ENCODE measurements around the gene EXOC7. TPM values are rescaled to one million over a fixed set of nuclear protein-coding genes. Genes with fewer than 3 reads are reported as not detected.
A peak's percentile ranks its signal among the peaks of the same experiment; 100 is the strongest.

EXOC7 gene
- total RNA-seq, 2 experiments from 2014 or later, result 81.2 to 88.1 TPM

DNA sequence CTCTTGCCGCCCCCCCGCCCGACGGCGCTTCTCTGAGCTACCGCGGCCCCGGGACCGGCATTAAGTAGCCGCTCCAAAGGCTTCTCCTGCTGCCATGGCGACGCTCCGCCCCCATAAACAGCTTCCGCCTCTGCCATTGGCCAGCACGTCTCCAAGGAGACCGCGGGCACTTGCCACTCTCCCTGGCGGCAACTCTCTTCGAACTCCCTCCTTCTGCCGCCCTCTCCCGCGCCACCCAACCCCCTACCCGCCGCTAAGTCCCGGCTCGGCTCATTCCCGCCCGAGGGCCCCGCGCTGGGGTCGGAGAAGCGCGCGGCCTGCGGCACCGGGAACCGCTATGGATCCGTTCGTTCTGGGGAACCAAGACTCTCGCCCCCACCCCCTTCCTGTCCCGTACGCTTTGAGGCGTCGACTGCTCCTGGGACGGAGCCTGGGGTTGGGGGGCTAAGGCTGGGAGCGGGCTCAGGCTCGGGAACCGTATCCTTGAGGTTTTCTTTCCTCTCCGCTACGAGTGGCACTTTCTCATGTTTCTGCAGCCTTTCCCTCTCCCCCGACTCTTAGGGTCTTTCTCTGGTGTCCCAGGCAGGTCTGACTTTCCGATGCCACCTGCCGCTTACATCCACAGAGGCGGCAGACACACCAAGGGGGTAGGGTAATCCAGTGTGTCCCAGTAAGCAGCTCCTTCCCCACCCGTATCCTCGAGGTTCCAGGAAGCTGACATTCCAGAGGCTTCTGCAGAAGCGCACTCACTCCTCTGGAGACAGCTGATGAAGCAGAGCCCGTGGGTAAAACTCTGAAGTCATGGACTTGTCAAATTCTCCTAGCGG lies 37.8 kb upstream of the EXOC7 start, which contains the start of gene FOXJ1:
FOXJ1 (minus strand) TSS at position 34 of the 827 bp plus-strand sequence. CDS start 850 bp downstream, outside the sequence.
- H3K36me3 Mint-ChIP-seq, result peaks cover 8% of the 10 kb centered on the region
- no peaks in the 10 kb centered on the region for H3K27me3 Mint-ChIP-seq
- no peaks in the 10 kb centered on the region for H3K9me3 Mint-ChIP-seq
- peak; percentile 92 for DNase-seq
- peaks cover 63% of the 10 kb centered on the region for H3K4me1 Mint-ChIP-seq
- H3K27ac Mint-ChIP-seq, result peak within 1 kb of the TSS; percentile 36
- peak within 1 kb of the TSS; percentile 71 for H3K4me3 Mint-ChIP-seq

DNA sequence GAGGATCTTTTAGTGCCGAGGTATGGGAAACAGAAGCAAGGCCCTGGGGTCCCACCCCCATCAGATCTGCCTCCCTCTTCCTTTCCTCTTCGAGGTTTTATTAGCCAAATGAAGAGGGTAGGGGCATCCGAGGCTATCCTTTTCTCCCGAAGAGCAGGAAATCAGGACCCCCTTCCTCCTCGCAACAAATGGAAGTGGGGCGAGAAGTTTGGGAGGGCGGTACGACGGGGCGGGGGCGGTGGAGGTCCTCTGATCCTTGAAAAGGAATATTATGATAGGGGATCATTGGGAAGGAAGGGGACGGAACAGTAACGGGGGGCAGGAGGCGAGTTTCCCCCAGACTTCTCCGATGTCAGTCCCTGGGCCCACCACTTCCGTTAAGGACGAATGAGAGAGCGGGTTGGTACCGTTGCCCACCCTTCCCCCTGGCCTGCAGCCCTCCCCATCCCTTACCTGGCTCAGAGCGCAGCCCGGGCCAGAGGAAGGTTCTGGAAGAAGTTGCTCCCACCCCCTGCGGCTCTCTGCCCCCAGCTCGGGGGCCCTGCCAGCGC lies 37.1 kb upstream of the EXOC7 start:
- H3K27ac Mint-ChIP-seq, result peak overlapping the region; percentile 34
- peaks cover 3% of the 10 kb centered on the region for H3K36me3 Mint-ChIP-seq
- no peaks in the 10 kb centered on the region for H3K27me3 Mint-ChIP-seq
- peak overlapping the region; percentile 71 for H3K4me3 Mint-ChIP-seq
- H3K9me3 Mint-ChIP-seq, result no peaks in the 10 kb centered on the region
- no peak for DNase-seq
- H3K4me1 Mint-ChIP-seq, result peaks cover 60% of the 10 kb centered on the region

DNA sequence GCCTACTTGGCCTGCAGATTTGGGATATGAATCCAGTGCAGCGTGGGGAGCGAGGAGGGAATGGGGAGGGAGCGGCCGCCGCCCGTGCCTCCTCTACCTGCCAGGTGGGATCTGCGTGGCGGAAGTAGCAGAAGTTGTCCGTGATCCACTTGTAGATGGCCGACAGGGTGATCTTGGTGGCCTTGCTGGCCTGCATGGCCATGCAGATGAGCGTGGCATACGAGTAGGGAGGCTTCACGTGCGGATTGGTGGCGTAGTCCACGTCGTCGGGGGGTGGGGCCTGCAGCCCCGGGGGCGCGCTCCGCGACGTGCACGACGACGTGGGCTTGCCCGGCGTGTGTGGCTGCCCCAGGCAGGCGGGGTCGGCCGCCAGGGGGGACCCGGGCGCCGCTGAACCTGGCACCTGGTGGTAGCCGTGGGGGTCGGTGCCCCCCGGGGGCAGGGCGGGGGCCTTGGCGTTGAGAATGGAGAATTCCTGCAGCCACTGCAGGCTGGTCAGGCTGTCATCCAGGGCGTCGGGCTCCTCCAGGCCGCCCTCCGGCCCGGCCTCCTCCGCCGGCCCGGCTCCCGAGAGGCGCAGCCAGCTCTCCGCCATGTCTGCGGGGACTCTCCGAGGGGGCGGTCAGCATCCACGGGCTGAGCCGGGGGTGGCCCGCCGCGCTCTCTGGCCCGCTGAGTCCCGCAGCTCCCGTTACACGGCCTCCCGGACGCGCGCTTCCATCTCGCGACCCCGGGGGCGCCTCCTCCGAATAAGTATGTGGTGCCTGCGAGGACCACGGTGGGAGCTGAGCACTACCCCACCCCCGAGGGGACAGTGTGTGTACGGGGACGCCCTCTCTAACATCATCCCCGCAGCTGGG lies 36.4 kb upstream of the EXOC7 start:
- DNase-seq, result peak; percentile 78
- no peaks in the 10 kb centered on the region for H3K36me3 Mint-ChIP-seq
- peak overlapping the region; percentile 77 for H3K4me3 Mint-ChIP-seq
- H3K27ac Mint-ChIP-seq, result peak overlapping the region; percentile 64
- H3K27me3 Mint-ChIP-seq, result no peaks in the 10 kb centered on the region
- H3K4me1 Mint-ChIP-seq, result peaks cover 59% of the 10 kb centered on the region
- H3K9me3 Mint-ChIP-seq, result no peaks in the 10 kb centered on the region

DNA sequence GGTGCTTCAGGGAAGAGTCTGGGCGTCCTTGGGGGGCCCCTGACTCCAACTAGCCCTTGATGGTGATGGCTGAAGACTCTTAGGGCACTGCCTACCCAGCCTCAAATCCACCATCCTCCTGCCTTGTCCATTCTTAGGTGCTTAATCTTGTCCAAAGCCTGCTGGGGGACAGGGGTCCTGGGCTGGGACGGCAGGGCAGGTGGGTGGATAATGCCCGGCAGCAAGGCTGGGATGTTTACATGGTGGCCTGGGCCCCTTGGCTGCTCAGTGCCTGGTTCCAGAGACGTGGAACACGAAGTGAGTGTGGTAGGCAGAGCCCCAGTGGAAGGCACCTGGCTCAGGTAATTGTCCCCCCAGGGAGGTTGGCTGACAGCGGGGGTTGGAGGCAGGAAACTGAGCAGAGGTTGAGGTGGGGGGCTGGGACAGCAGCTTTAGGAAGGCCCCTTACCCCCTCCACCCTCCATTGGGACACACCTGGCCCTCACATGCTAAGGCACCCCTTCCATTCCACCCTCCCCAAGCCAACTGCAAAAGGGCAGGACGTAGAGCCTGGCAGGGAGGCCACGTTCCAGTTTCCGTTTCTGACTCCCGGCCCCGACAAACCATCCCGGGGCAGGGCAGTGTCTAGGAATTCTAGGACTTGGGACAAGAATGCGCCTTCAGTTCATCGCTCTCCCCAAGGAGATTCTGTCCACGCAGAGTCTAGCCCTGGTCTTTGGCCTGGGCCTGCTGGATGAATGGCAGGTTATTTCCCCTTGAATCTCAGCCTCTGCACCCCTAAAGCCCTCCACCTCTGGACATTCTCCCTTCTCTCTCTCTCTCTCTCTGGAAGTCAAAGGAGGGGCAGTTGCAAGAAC lies 35.5 kb upstream of the EXOC7 start:
- H3K36me3 Mint-ChIP-seq, result no peaks in the 10 kb centered on the region
- H3K9me3 Mint-ChIP-seq, result no peaks in the 10 kb centered on the region
- no peaks in the 10 kb centered on the region for H3K27me3 Mint-ChIP-seq
- DNase-seq, result no peak
- peak overlapping the region; percentile 77 for H3K4me3 Mint-ChIP-seq
- H3K4me1 Mint-ChIP-seq, result peaks cover 57% of the 10 kb centered on the region
- H3K27ac Mint-ChIP-seq, result peak overlapping the region; percentile 64

DNA sequence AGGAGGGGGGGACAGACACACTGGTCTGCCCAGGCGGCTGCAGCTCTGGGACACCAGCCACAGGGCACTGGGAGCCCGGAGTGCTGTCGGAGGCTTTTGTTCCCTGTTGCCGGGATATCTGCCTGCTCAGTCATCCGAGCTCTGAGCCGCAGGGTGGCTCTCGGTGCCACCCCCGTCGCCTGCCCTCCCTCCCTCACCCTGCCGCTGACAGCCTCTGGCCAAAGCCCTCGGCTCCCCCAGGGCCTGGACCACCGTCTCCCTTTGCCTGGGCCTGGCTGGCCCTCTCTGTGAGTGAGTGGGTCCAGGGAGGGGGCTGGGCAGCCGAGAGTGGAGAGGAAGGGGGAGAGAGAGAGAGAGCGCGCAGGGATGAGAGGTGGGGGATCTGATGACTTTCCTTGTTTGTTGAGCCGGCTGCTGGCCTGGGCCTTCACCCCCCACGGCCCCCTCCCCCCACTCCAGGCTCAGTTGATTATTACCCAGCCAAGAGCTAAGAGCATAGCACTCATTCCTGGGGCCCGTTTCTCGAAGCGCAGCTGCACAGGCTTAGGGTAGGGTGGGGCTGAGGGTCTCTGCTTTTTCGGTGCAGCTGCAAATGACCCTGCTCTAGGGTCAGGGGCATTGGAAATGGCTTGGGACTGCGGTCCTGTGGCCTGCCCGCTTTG lies 34.8 kb upstream of the EXOC7 start:
- H3K4me3 Mint-ChIP-seq, result peak overlapping the region; percentile 48
- no peaks in the 10 kb centered on the region for H3K36me3 Mint-ChIP-seq
- H3K27ac Mint-ChIP-seq, result no peak overlapping the region
- peaks cover 56% of the 10 kb centered on the region for H3K4me1 Mint-ChIP-seq
- no peak for DNase-seq
- H3K27me3 Mint-ChIP-seq, result no peaks in the 10 kb centered on the region
- H3K9me3 Mint-ChIP-seq, result no peaks in the 10 kb centered on the region

DNA sequence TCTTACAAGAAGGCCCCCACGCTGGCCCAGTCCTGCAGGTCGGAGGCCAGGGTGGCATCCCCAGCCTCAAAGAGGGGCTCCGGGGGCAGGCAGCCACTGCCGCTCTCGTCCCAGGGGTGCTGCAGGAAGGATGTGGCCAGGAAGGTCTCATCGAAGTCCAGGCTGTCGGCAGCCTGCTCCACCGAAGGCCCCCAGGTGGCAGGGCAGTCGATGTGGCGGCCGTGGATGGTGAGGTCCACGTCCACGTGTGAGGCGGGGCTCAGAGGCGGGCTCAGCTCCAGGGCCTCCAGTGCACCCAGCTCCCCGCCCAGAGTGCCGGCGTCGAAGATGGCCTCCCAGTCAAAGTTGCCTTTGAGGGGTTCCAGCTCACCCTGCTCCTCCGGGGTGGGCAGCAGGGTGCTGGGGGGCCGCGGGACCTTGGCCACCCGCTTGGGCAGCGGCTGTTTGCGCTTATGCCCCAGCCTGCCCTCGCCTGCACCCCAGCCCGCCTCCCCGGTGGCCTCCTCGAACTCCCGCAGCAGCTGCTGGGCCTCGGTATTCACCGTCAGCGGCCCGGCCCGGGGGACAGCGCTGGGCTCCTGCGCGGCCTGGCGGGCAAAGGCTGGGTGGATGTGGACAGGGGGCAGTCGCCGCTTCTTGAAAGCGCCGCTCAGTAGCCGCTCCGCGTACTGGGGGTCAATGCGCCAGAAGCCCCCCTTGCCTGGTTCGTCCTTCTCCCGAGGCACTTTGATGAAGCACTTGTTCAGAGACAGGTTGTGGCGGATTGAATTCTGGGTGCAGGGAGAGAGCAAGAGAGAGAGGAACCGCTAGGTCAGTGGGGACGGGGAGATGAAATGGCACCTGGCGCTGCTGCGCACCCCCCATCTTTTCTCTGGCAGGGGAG lies 34.0 kb upstream of the EXOC7 start:
- no peak overlapping the region for H3K4me3 Mint-ChIP-seq
- no peaks in the 10 kb centered on the region for H3K36me3 Mint-ChIP-seq
- H3K9me3 Mint-ChIP-seq, result no peaks in the 10 kb centered on the region
- DNase-seq, result no peak
- no peaks in the 10 kb centered on the region for H3K27me3 Mint-ChIP-seq
- peaks cover 51% of the 10 kb centered on the region for H3K4me1 Mint-ChIP-seq
- no peak overlapping the region for H3K27ac Mint-ChIP-seq

DNA sequence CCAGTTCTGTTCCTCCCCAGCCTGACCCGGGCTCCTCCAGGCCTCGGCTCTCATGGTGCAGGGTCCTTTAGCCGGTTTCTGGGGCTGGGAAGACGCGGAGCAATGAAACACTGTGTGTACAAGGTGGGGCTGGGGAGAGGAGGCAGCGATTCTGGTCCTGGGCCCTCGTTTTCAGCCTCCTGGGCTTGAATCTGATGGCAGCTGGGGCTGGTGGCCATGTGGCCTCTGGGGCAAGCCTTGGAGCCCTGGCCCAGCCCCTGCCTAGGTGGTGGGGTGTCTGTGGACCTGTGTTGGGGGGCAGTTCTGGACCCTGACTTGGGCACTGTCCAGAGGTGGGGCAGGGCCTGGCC lies 33.4 kb upstream of the EXOC7 start:
- Mint-ChIP-seq H3K36me3 (no peaks in the 10 kb centered on the region), H3K9me3 (no peaks in the 10 kb centered on the region), H3K27ac (peak overlapping the region; percentile 25), H3K27me3 (no peaks in the 10 kb centered on the region), H3K4me1 (peaks cover 45% of the 10 kb centered on the region), H3K4me3 (peak overlapping the region; percentile 29)
- DNase-seq, result no peak

DNA sequence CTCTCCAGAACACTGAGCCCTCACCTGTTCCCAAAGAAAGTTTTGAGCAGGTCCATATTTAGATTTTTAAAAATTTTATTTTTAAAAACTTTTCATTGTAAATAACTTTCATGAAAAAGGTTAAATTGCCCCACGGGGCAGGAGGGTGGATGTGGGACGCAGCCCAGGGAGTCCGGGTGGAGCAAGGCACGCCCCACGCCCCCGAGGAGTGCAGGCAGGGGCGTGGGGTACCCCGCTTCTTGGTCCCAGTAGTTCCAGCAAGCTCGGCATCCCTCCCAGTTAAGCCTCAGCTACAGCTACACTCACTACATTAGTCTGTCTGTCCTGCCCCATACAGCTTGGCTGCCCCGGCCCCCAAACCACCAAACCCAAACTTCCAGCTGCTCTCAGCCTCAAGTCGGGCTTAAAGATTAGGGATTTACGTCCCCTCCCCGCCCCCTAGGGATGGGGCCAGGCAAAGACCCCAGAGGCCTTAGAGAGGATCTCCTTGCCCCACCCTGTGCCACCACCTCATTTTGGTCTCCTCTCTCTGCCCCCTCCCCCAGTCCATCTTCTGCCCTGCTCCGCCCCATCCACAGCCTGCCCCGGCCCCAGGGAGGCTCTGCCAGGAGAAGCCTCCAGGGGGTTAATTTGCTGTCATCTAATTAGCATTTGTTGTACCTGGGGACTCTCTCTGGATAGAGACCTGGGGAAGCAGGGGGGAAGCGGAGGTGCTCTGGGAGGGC lies 32.9 kb upstream of the EXOC7 start:
- peak overlapping the region; percentile 25 for H3K27ac Mint-ChIP-seq
- DNase-seq, result no peak
- no peaks in the 10 kb centered on the region for H3K9me3 Mint-ChIP-seq
- peak overlapping the region; percentile 29 for H3K4me3 Mint-ChIP-seq
- peaks cover 39% of the 10 kb centered on the region for H3K4me1 Mint-ChIP-seq
- no peaks in the 10 kb centered on the region for H3K27me3 Mint-ChIP-seq
- no peaks in the 10 kb centered on the region for H3K36me3 Mint-ChIP-seq

DNA sequence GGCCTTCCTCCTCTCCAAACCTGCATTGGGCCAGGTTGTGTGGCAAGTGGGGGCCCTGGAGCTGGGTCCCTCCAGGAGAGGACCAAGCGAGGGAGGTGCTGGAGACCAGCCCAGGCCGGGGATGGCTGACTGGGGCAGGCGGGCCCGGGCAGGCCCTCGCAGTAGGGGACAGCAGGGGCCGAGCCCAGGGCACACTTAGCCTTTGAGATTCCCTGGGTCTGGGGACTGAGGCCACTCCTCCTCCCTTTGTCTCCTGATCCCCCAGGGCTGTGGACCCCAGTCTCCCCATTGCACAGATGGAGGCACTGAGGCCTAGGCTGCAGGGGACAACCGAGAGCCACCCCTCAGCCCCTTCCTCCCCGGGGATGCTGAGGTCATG lies 32.2 kb upstream of the EXOC7 start:
- H3K4me3 Mint-ChIP-seq, result no peak overlapping the region
- no peaks in the 10 kb centered on the region for H3K27me3 Mint-ChIP-seq
- no peak overlapping the region for H3K27ac Mint-ChIP-seq
- DNase-seq, result no peak
- no peaks in the 10 kb centered on the region for H3K36me3 Mint-ChIP-seq
- H3K4me1 Mint-ChIP-seq, result peaks cover 37% of the 10 kb centered on the region
- no peaks in the 10 kb centered on the region for H3K9me3 Mint-ChIP-seq

DNA sequence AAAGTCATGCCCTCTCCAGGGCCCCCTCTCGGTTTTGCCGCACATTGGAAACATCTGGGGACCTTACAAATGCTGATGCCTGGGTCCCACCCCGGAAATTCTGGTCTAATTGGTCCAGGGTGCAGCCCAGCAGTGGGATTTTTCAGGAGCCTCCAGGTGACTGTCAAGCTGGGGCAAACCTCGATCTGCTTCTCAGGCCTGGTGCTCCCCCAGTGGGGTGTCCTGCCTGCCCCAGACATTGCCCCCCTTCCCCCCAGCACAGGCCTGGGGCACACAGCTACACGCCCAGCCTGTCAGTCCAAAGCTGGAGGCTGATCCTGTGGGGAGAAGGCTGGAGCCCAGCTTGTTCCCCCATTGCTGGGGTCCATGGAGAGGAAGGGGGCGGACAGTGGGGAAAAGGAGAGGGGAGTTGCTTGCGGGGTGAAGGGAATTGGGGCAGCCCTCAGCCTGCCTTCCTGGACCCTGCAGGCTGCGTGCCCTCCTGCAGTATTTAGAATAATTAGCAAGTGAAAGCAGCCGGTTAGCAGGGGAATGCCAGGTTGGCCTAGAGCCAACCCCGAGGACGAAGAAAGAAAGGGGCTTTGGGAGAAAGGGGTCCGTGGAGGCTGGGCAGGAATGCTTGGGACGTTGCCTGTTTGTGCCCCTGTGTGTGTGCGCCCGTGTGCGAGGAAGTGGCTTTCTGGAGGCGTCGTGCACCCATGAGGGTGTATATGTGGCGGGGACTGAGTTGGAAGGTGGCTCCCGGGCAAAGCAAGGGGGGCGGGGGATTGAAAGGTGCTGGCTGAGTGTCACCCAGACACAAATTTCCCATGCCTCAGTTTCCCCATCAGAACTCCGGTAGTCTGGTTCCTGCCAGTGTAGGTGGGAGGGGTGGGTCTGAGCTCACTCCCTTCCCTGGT lies 31.6 kb upstream of the EXOC7 start:
- Mint-ChIP-seq H3K27ac (peak overlapping the region; percentile 81), H3K36me3 (no peaks in the 10 kb centered on the region), H3K27me3 (no peaks in the 10 kb centered on the region), H3K9me3 (no peaks in the 10 kb centered on the region), H3K4me1 (peaks cover 34% of the 10 kb centered on the region), H3K4me3 (no peak overlapping the region)
- DNase-seq, result no peak

DNA sequence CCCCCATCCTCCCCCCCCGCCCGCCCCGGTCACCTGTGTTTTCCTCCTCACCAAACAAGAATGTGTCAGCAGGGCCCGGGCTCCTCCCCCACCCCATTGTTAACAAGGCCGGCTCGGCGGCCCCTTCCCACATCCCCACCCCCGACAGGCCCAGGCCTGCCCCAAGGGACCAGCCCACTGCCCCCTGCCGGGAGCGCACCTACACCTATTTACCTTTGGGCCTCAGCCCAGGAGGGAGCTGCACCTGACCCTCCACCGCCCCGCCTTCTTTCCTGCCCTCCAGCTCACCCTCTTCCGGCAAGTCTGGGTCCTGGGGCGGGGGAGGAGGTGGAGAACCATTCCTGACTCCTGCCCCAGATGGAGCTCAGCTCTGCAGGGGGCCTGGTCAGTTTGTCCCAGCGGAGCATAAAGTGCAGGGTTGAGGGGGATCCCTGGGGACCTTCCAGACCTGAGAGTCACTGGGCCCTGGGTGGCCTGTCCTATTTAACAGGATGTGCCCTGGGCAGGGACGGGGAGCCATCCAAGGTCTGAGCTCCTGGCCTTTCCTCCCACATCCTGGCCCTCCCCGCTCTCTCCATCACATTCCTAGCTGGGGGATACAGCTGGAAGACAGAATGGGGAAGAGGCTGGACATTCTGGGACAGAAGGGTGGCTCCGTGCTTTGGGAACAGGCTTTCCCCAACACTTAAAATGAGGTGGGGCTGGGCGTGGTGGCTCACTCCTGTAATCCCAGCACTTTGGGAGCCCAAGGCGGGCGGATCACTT lies 29.2 kb upstream of the EXOC7 start:
- H3K9me3 Mint-ChIP-seq, result no peaks in the 10 kb centered on the region
- no peaks in the 10 kb centered on the region for H3K36me3 Mint-ChIP-seq
- no peak overlapping the region for H3K4me3 Mint-ChIP-seq
- no peaks in the 10 kb centered on the region for H3K27me3 Mint-ChIP-seq
- no peak for DNase-seq
- peaks cover 28% of the 10 kb centered on the region for H3K4me1 Mint-ChIP-seq
- no peak overlapping the region for H3K27ac Mint-ChIP-seq

Measured in activated naive CD8-positive, alpha-beta T cell treated with anti-CD3 and anti-CD28 coated beads for 36 hours (primary cell).